ENCODE results near the gene FBRSL1.
A peak's percentile ranks its signal among the peaks of the same experiment; 100 is the strongest.

Gene FBRSL1

GRCh38 chr12:132484183-132484890, 5.6 kb upstream of the FBRSL1 start:
- DNase-seq (ENCODE audit: low spot score) = no peak

GRCh38 chr12:132484891-132485441, 5.0 kb upstream of the FBRSL1 start:
- no peak for DNase-seq (ENCODE audit: low spot score)

- DNase-seq (ENCODE audit: low spot score) = no peak
These were observed 4.3 kb upstream of the FBRSL1 start for GRCh38 chr12:132485619-132486018.

- DNase-seq (ENCODE audit: low spot score) = no peak
These were observed 3.8 kb upstream of the FBRSL1 start for GRCh38 chr12:132486168-132486567.

- no peak for DNase-seq (ENCODE audit: low spot score)
These were observed 3.4 kb upstream of the FBRSL1 start for GRCh38 chr12:132486576-132486975.

GRCh38 chr12:132487311-132487741, 2.6 kb upstream of the FBRSL1 start:
- no peak for DNase-seq (ENCODE audit: low spot score)

GRCh38 chr12:132488127-132489077, 1.5 kb upstream of the FBRSL1 start:
- DNase-seq (ENCODE audit: low spot score) = no peak

GRCh38 chr12:132489078-132489601, 811 bp upstream of the FBRSL1 start:
- no peak for DNase-seq (ENCODE audit: low spot score)

- no peak for DNase-seq (ENCODE audit: low spot score)
These were observed 629 bp downstream of the FBRSL1 start for GRCh38 chr12:132490422-132491137.

GRCh38 chr12:132491138-132491663, 1.2 kb downstream of the FBRSL1 start:
- no peak for DNase-seq (ENCODE audit: low spot score)

- no peak for DNase-seq (ENCODE audit: low spot score)
These were observed 1.9 kb downstream of the FBRSL1 start for GRCh38 chr12:132491761-132492378.

GRCh38 chr12:132492522-132492921, 2.6 kb downstream of the FBRSL1 start:
- no peak for DNase-seq (ENCODE audit: low spot score)

GRCh38 chr12:132492951-132493350, 3.0 kb downstream of the FBRSL1 start:
- DNase-seq (ENCODE audit: low spot score) = no peak

GRCh38 chr12:132493482-132494178, 3.7 kb downstream of the FBRSL1 start:
- DNase-seq (ENCODE audit: low spot score) = peak; percentile 66

- DNase-seq (ENCODE audit: low spot score) = no peak
These were observed 4.6 kb downstream of the FBRSL1 start for GRCh38 chr12:132494294-132495164.

- DNase-seq (ENCODE audit: low spot score) = no peak
These were observed 5.2 kb downstream of the FBRSL1 start for GRCh38 chr12:132495165-132495544.

GRCh38 chr12:132495629-132496357, 5.8 kb downstream of the FBRSL1 start:
- no peak for DNase-seq (ENCODE audit: low spot score)

- no peak for DNase-seq (ENCODE audit: low spot score)
These were observed 6.4 kb downstream of the FBRSL1 start for GRCh38 chr12:132496358-132496669.

- no peak for DNase-seq (ENCODE audit: low spot score)
These were observed 6.8 kb downstream of the FBRSL1 start for GRCh38 chr12:132496710-132497109.
